MM.1S (cell line): ENCODE measurements around the gene NAA20.

Experiments
- EZH2 ChIP-seq: fragments of 300-600 bp; sonication (generic); optimal IDR thresholded peaks from 2 replicates; pipeline ENCODE3; 2017; ENCODE audit warnings: low read depth, mild to moderate bottlenecking, antibody characterized with exemption, low read length, mixed read lengths
- EZH2phosphoT487 ChIP-seq: fragments of 300-600 bp; sonication (generic); IDR thresholded peaks from 2 replicates; pipeline ENCODE4 v1.6.1; 2018; ENCODE audit warnings: antibody characterized with exemption, low read length
- TF ChIP-seq, protein P1 (sequence below): fragments of 300-600 bp; sonication (generic); IDR thresholded peaks from 2 replicates; pipeline ENCODE4 v1.5.1; 2016; ENCODE audit warnings: antibody characterized with exemption, low read length, mixed read lengths

DNA sequence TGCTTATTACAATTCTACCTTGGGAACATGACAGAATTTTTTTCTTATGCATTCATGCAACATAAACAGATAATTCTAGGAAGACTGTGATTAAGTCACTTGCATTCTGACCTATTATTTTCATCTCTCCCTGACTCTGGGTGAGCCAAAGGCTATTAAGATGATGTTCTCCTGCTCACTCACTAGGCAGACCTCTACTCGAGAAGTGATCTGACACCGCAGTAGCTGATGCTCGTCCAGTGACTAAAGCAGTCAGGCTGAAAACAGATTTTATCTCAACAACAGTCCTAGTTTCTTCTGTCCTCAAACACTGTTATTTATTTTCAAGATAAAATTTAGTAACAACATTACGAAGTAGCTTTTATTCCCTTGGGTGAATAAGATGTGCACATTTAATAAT lies 17.3 kb downstream of the NAA20 start:
- TF ChIP-seq, protein P1, sequence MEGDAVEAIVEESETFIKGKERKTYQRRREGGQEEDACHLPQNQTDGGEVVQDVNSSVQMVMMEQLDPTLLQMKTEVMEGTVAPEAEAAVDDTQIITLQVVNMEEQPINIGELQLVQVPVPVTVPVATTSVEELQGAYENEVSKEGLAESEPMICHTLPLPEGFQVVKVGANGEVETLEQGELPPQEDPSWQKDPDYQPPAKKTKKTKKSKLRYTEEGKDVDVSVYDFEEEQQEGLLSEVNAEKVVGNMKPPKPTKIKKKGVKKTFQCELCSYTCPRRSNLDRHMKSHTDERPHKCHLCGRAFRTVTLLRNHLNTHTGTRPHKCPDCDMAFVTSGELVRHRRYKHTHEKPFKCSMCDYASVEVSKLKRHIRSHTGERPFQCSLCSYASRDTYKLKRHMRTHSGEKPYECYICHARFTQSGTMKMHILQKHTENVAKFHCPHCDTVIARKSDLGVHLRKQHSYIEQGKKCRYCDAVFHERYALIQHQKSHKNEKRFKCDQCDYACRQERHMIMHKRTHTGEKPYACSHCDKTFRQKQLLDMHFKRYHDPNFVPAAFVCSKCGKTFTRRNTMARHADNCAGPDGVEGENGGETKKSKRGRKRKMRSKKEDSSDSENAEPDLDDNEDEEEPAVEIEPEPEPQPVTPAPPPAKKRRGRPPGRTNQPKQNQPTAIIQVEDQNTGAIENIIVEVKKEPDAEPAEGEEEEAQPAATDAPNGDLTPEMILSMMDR = no peak
- TF ChIP-seq EZH2 (no peak), EZH2phosphoT487 (no peak)
